Prostate gland (tissue), 2 donors: ENCODE measurements around the gene MED29. TPM values are rescaled to one million over a fixed set of nuclear protein-coding genes. Genes with fewer than 3 reads are reported as not detected.
A peak's percentile ranks its signal among the peaks of the same experiment; 100 is the strongest.

Experiments
- DNase-seq: peaks from one replicate; pipeline ENCODE4 v3.0.0-alpha.2; 2019; ENCODE audit warnings: low spot score
- H3K27ac ChIP-seq, 2 donors: fragments of 200-600 bp; sonication (generic); 2 replicates each; pipeline ENCODE4 v1.5.1; 2017 to 2019
- H3K27me3 ChIP-seq: fragments of 200-600 bp; sonication (generic); replicated peaks from 2 replicates; pipeline ENCODE4 v1.5.1; 2019; ENCODE audit not compliant: insufficient read depth
- H3K36me3 ChIP-seq, 2 donors: fragments of 200-600 bp; sonication (generic); 1 replicate in 1 of 2; 2 replicates in 1 of 2; pipeline versions ENCODE4 v1.5.1 to v1.8.1; 2017 to 2019
- H3K4me1 ChIP-seq: fragments of 200-600 bp; sonication (generic); replicated peaks from 2 replicates; pipeline ENCODE4 v1.5.1; 2019
- H3K4me3 ChIP-seq, 2 donors: fragments of 200-600 bp; sonication (generic); 2 replicates each; pipeline ENCODE4 v1.5.1; 2017 to 2019
- H3K9me3 ChIP-seq: fragments of 200-600 bp; sonication (generic); 2 replicates; pipeline ENCODE4 v1.5.1; 2017
- POLR2A ChIP-seq: fragments of 450-650 bp; IDR thresholded peaks from one replicate; pipeline ENCODE4 v1.6.1; 2016; ENCODE audit warnings: antibody characterized with exemption, mild to moderate bottlenecking
- POLR2AphosphoS5 ChIP-seq: sonication (generic); formaldehyde crosslinking; IDR thresholded peaks from one replicate; pipeline ENCODE4 v1.6.1; 2017; ENCODE audit warnings: antibody characterized with exemption
- WGBS: methylation state at CpG from one replicate; pipeline ENCODE4 v1.1.5; 2018; 5-methylcytosine and 5-hydroxymethylcytosine counted together
- intact Hi-C: fragments of 100-400 bp; cut with DNase I; formaldehyde crosslinking; loops from one replicate; pipeline ENCODE4 v1.14.2; 2022
- total RNA-seq, 2 donors: library from RNA; depleted of rRNA; stranded (reverse); fragments of >200 nt; gene quantifications; one replicate each; pipeline ENCODE4 v1.1.0, GENCODE V29; 2016
- TF ChIP-seq, protein P1 (sequence below), 4 experiments: fragments of 200-600 bp in 2 of 4; fragments of 450-650 bp in 2 of 4; sonication (generic) in 2 of 4; IDR thresholded peaks; 1 replicate in 3 of 4; 2 replicates in 1 of 4; pipeline ENCODE4 v1.5.1; 2016 to 2019; ENCODE audit warnings: antibody characterized with exemption in 4 of 4, mild to moderate bottlenecking in 2 of 4, moderate library complexity in 2 of 4

MED29 gene
- total RNA-seq, 2 donors from 2014 or later = 50.2 to 56.4 TPM

DNA sequence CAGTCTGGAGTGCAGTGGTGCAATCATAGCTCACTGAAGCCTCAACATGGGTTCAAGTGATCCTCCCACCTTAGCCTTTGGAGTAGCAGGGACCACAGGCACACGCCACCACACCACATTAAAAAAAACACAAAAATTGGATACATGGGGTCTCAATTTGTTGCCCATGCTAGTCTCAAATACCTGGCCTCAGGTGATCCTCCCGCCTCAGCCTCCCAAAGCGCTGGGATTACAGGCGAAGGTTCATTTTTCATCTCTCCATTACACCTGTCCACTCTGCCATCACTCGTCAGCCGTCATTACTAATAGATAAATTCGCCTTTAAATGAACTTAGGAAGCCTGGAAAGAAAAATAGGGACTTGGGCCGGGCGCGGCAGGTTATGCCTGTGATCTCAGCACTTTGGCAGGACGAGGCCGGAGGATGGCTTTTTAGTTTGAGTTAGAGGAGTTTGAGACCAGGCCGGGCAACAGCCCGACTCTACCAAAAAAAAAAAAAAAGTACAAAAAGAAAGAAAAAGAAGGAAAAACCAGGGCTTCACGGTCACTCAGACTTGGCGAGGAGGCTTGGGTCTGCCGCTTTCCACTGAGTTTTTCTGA is 53.5 kb downstream of the MED29 start:
- Histone ChIP-seq H3K36me3 (no peaks in the 10 kb centered on the region), H3K27ac (peak overlapping the region; percentile 90 to 92), H3K4me3 (peak overlapping the region; percentile 85 to 94), H3K27me3 (no peaks in the 10 kb centered on the region), H3K9me3 (no peaks in the 10 kb centered on the region), H3K4me1 (peaks cover 11% of the 10 kb centered on the region)
- WGBS = 2% methylated on average over 17 of the region's 17 CpGs
- TF ChIP-seq, protein P1, sequence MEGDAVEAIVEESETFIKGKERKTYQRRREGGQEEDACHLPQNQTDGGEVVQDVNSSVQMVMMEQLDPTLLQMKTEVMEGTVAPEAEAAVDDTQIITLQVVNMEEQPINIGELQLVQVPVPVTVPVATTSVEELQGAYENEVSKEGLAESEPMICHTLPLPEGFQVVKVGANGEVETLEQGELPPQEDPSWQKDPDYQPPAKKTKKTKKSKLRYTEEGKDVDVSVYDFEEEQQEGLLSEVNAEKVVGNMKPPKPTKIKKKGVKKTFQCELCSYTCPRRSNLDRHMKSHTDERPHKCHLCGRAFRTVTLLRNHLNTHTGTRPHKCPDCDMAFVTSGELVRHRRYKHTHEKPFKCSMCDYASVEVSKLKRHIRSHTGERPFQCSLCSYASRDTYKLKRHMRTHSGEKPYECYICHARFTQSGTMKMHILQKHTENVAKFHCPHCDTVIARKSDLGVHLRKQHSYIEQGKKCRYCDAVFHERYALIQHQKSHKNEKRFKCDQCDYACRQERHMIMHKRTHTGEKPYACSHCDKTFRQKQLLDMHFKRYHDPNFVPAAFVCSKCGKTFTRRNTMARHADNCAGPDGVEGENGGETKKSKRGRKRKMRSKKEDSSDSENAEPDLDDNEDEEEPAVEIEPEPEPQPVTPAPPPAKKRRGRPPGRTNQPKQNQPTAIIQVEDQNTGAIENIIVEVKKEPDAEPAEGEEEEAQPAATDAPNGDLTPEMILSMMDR (IDR thresholded peaks at IDR 0.05) = no peak
- no peak for TF ChIP-seq POLR2AphosphoS5
- TF ChIP-seq POLR2A = no peak
- DNase-seq = no peak
- intact Hi-C loops = no loop called here

DNA sequence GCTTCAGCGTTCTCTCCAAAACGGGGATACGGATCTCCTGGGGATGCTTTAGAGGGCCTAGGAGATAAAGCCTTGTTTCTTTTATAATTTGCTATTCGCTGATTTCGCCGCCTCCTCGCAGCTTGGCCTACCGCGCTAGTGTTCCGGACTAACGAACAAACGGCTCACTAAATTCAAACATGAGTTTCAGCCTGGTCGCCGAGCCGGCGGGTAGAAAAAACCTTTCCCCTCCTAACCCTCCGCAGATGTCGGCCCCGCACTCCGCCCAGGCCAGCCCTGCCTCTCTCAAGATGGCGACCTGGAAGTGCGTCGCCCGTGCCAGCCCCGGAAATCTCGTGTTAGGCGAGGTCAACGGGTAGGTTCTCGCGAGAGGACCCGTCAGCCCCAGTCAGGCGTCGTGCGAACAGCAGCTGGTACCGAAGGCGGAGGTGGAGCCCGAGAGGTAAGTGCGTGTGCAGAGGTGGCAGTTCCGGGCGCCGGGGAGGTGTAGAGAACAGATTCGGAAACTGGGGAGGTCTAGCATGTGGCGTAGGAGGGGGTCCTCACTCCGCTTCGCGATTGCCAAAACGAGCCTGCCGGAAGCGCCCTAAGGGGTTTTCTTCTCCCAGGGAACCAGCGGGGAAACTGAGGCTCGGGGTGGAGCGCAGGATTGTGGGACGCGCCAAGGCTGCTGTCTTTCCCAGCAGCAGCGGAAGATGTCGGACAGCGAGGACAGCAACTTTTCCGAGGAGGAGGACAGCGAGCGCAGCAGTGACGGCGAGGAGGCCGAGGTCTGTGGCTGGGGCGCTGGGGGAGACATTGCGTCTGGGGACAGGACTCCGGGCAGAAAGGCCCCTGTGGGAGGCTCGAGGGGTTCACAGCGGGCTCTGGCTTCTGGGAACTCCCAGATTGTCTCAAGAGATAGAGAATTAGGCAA is 54.3 kb downstream of the MED29 start, which contains the start of gene SUPT5H:
Gene SUPT5H (plus strand): TSS at position 387 of the 916 bp plus-strand sequence. CDS start 309 bp downstream, at position 696.
- intact Hi-C loops = no loop called here
- WGBS = under 1% methylated on average over 68 of the region's 68 CpGs
- peaks cover 11% of the 10 kb centered on the region for H3K4me1 ChIP-seq
- peak; percentile 97 for DNase-seq
- H3K27ac ChIP-seq = peak within 1 kb of the TSS; percentile 90 to 92
- peak within 1 kb of the TSS; percentile 85 to 94 for H3K4me3 ChIP-seq
- no peaks in the 10 kb centered on the region for H3K27me3 ChIP-seq
- no peaks in the 10 kb centered on the region for H3K9me3 ChIP-seq
- TF ChIP-seq, protein P1 (IDR thresholded peaks at IDR 0.05) = no peak
- TF ChIP-seq POLR2A (peak; percentile 94), POLR2AphosphoS5 (peak; percentile 100)
- no peaks in the 10 kb centered on the region for H3K36me3 ChIP-seq

DNA sequence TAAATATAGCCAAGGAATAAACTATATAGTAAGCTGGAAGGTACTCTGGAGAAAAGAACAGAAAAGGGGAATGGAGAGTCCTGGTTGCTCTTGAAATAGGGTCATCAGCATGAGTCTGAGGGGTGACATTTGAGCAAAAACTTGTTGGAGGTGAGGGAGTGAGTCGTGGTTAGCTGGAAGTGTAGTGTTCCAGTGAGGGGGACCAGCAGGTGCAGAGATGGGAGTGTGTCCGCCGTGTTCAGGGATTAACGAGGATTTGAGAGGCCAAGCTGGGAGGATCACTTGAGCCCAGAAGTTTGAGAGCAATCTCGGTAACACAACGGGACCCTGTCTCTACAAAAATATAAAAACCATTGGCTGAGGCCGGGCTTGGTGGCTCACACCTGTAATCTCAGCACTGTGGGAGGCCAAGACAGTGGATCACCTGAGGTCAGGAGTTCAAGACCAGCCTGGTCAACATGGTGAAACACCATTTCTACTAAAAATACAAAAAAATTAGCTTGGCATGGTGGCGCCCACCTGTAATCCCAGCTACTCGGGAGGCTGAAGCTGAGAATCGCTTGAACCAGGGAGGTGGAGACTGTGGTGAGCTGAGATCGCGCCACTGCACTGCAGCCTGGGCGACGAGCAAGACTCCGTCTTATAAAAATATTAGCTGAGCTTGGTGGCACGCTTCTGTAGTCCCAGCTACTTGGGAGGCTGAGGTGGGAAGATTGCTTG is 55.3 kb downstream of the MED29 start:
- H3K27me3 ChIP-seq = no peaks in the 10 kb centered on the region
- H3K4me1 ChIP-seq = peaks cover 11% of the 10 kb centered on the region
- H3K9me3 ChIP-seq = no peaks in the 10 kb centered on the region
- intact Hi-C loops = no loop called here
- WGBS = 83% methylated on average over 16 of the region's 16 CpGs
- no peaks in the 10 kb centered on the region for H3K36me3 ChIP-seq
- no peak for DNase-seq
- peak overlapping the region; percentile 85 to 94 for H3K4me3 ChIP-seq
- peak overlapping the region in 1 of 2 donors; percentile 92 for H3K27ac ChIP-seq
- TF ChIP-seq POLR2AphosphoS5 (no peak), POLR2A (no peak)
- TF ChIP-seq, protein P1 (IDR thresholded peaks at IDR 0.05) = no peak

DNA sequence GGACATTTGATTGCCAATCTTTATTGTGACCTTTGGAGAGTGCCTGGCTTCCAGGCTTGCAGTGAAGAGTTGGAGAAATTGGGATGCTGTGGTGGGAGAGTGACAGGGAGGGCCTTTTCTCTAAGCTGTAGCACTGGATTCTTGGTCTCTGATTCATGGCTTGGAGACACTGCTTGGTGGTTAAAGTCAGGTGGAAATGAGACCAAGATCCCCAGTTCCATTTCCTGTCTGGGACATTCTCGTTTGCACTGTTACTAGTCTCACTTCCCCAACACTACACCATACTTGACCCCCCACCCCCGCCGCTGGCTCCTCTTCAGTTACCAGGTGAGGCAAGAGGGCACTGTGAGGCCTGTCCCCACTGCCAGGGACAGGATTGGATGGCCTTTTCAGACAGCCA is 57.1 kb downstream of the MED29 start:
- no peak for DNase-seq
- peaks cover 11% of the 10 kb centered on the region for H3K4me1 ChIP-seq
- no peaks in the 10 kb centered on the region for H3K9me3 ChIP-seq
- 76% methylated on average over 3 of the region's 3 CpGs for WGBS
- intact Hi-C loops = no loop called here
- TF ChIP-seq, protein P1 (IDR thresholded peaks at IDR 0.05) = no peak
- TF ChIP-seq POLR2AphosphoS5 (no peak), POLR2A (no peak)
- no peaks in the 10 kb centered on the region for H3K36me3 ChIP-seq
- no peaks in the 10 kb centered on the region for H3K27me3 ChIP-seq
- no peak overlapping the region for H3K27ac ChIP-seq
- no peak overlapping the region for H3K4me3 ChIP-seq
